Activated naive CD8-positive, alpha-beta T cell treated with anti-CD3 and anti-CD28 coated beads, Interleukin-2, amount 50 U/mL, for 24 hours (primary cell): ENCODE results near the gene IGFBP7.

Source experiments
- ATAC-seq: fragments of 150-1000 bp; cut with Tn5 transposase; one replicate; pipeline ENCODE4 v1.10.0; 2021
- DNase-seq: peaks from one replicate; pipeline ENCODE4 v3.0.0; 2021
- H3K27ac Mint-ChIP-seq: one replicate; pipeline ENCODE4 v1.8.0; 2021; ENCODE audit warnings: mild to moderate bottlenecking, mixed read lengths
- H3K27me3 Mint-ChIP-seq: one replicate; pipeline ENCODE4 v1.8.0; 2021; ENCODE audit warnings: mixed read lengths
- H3K36me3 Mint-ChIP-seq: one replicate; pipeline ENCODE4 v1.8.0; 2021; ENCODE audit warnings: low read depth, mixed read lengths
- H3K4me1 Mint-ChIP-seq: one replicate; pipeline ENCODE4 v1.8.0; 2021; ENCODE audit warnings: mixed read lengths
- H3K4me3 Mint-ChIP-seq: one replicate; pipeline ENCODE4 v1.8.0; 2021; ENCODE audit warnings: mild to moderate bottlenecking, moderate library complexity, mixed read lengths
- H3K9me3 Mint-ChIP-seq: one replicate; pipeline ENCODE4 v1.8.0; 2021; ENCODE audit warnings: mixed read lengths

Gene IGFBP7

DNA sequence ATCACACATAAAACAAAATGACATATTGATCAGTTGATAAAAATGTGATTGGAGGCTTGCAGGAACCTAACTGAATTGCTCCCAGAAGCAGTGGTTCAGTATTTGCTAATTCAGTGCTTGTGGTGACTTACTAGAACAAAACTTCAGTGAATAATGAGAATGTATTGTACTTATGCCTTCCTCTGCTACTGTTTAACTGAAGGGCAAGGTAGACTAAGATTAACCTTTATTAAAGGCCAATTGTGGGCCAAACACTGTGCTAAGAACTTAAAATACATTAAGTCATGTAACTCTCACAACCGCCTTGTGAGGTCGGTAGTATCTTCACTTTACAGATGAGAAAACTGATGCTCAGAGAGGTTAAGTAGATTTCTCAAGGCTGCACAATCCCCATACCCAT, 14.9 kb downstream of the IGFBP7 start:
- Mint-ChIP-seq H3K9me3 (no peaks in the 10 kb centered on the region), H3K36me3 (no peaks in the 10 kb centered on the region), H3K27ac (no peak overlapping the region), H3K27me3 (no peaks in the 10 kb centered on the region), H3K4me3 (no peak overlapping the region), H3K4me1 (no peaks in the 10 kb centered on the region)
- no peak for DNase-seq
- no peak for ATAC-seq

DNA sequence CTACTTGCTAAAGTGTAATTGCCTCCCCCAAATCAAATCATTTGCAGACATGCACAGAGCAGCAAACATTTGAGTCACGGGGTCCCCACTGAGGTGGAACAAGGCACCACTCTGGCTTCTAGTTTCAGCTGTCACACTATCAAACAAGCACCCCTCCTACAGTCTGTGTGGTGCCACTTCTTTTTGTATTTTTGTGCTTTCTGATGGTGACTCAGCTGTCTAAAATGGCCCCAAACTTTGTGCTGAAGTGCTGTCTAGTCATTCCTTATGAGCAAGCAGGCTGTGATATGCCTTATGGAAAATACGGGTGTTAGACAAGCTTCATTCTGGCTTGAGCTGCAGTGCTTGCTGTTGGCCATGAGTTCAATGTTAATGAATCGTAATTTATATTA, 15.4 kb downstream of the IGFBP7 start:
- DNase-seq = no peak
- H3K4me3 Mint-ChIP-seq = no peak overlapping the region

DNA sequence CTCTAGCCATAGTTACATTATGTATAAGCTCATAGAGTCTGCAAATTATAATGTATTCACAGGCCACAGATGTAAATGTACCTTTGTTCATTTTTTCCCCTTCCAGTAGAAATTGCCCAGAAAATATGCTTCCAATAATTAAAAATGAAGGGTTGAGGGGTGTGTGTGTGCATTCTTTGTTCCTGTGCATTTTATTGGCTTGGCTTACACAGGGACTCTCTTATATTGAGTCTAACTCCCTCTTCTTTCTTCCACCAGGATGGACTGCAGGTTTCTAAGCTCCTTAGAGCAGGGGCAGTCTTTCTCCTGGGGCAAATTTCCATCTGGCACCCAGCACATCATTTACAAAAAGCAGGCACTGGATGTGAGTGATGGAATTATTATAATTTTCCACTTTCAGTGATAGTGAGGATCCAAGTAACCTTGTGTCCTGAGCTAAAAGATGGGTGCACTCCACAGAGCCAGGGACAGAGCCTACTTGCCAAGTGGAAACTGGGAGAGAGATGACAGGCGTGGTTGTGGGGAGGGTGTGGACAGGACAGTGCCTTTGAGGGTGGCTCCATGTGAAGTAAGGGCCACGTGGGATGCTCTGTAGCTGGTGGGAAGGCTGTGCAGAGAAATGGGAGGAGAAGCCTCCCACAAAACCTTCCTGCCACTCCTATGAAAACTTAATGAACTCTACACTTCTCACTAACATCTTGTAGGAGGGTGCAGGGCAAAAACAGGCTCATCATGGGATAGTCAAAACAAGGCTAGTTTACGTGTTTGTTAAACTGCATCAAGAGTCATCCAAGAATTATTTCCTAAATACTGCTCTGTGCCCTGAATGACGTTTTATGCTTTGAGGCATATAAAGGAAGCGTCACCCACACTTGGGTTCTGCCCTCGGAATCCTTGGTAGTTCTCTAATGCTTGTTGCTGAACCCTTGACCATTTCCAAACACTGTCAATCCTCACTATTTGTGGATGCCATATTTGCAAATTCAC, 16.0 kb downstream of the IGFBP7 start:
- ATAC-seq (peak; percentile 33), DNase-seq (no peak)
- Mint-ChIP-seq H3K4me3 (no peak overlapping the region), H3K27ac (no peak overlapping the region), H3K4me1 (no peaks in the 10 kb centered on the region), H3K36me3 (no peaks in the 10 kb centered on the region), H3K27me3 (peaks cover 1% of the 10 kb centered on the region), H3K9me3 (no peaks in the 10 kb centered on the region)

More for the DNA sequence above, 15.4 kb downstream of the IGFBP7 start:
- H3K27me3 Mint-ChIP-seq = no peaks in the 10 kb centered on the region
- H3K9me3 Mint-ChIP-seq = no peaks in the 10 kb centered on the region
- no peak for ATAC-seq
- H3K27ac Mint-ChIP-seq = no peak overlapping the region
- H3K36me3 Mint-ChIP-seq = no peaks in the 10 kb centered on the region
- H3K4me1 Mint-ChIP-seq = no peaks in the 10 kb centered on the region

DNA sequence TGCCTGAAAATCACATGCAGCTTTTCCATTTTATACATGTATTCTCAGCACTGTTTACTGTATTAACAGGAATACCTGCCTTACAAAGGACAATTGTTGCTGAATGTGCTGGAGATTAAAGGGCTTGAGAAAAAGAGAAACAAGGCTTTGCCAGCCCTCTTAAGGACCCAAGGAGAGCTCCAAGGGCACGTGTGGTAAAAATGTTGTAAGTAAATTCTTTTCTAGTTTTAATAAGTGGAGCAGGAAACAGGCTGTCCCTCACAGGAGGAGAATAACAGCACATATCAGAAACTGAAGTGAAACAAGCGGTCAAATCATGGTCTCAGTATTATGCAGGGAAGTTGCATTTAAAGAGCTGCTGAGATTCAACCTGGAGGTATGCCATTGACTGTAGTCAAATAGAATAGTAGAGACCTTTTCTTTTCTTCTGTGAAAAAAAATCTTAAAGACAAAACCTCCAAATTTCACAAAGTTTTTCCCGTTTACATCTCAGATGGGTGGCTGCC, 18.5 kb downstream of the IGFBP7 start:
- Mint-ChIP-seq H3K4me3 (no peak overlapping the region), H3K27ac (no peak overlapping the region), H3K36me3 (no peaks in the 10 kb centered on the region), H3K9me3 (no peaks in the 10 kb centered on the region), H3K4me1 (no peaks in the 10 kb centered on the region), H3K27me3 (peaks cover 1% of the 10 kb centered on the region)
- no peak for DNase-seq
- no peak for ATAC-seq

DNA sequence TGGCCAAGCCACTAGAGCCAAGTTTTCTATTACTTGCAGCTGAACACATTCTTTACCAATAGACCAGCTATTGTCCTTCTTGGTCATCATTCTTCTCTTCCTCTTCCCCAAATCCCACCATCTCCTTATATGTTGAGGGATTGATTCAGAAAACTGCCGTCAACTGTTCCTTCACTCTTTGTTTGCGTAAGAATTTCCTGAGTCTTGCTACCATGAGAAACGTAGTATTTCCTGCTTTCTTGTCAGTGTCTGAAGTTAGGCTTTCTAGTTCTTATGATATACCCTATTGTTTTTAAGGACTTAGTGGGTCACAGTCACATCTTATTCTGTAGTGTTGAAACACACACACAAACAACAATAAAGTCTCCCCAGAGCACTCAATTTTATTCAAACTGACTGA, 20.1 kb downstream of the IGFBP7 start:
- no peak overlapping the region for H3K4me3 Mint-ChIP-seq
- H3K36me3 Mint-ChIP-seq = no peaks in the 10 kb centered on the region

DNA sequence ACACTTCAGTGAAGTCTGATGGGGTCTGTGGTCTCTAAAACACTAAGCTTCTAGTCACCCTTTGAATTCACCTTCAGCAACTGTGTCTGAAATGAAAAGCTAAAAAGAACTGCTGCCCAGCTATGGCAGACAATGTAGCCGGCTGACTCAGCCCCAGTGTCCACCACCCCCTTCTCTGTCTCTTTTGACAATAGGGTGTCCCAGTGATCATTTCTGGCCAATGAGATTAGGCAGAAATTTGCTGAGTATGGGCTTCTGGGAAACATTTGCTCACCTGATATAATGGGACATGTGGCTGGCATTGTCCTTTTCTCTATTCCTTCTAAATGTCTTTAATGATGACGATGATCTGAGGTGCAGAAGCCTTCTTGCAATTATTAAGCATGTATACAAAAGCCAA, 20.6 kb downstream of the IGFBP7 start:
- H3K36me3 Mint-ChIP-seq = no peaks in the 10 kb centered on the region
- H3K9me3 Mint-ChIP-seq = no peaks in the 10 kb centered on the region
- no peak overlapping the region for H3K27ac Mint-ChIP-seq
- ATAC-seq (no peak), DNase-seq (no peak)
- H3K27me3 Mint-ChIP-seq = peaks cover 1% of the 10 kb centered on the region
- no peak overlapping the region for H3K4me3 Mint-ChIP-seq
- H3K4me1 Mint-ChIP-seq = no peaks in the 10 kb centered on the region

More for the DNA sequence above, 20.1 kb downstream of the IGFBP7 start:
- H3K9me3 Mint-ChIP-seq = no peaks in the 10 kb centered on the region
- DNase-seq (no peak), ATAC-seq (no peak)
- H3K4me1 Mint-ChIP-seq = no peaks in the 10 kb centered on the region
- peaks cover 1% of the 10 kb centered on the region for H3K27me3 Mint-ChIP-seq
- no peak overlapping the region for H3K27ac Mint-ChIP-seq

DNA sequence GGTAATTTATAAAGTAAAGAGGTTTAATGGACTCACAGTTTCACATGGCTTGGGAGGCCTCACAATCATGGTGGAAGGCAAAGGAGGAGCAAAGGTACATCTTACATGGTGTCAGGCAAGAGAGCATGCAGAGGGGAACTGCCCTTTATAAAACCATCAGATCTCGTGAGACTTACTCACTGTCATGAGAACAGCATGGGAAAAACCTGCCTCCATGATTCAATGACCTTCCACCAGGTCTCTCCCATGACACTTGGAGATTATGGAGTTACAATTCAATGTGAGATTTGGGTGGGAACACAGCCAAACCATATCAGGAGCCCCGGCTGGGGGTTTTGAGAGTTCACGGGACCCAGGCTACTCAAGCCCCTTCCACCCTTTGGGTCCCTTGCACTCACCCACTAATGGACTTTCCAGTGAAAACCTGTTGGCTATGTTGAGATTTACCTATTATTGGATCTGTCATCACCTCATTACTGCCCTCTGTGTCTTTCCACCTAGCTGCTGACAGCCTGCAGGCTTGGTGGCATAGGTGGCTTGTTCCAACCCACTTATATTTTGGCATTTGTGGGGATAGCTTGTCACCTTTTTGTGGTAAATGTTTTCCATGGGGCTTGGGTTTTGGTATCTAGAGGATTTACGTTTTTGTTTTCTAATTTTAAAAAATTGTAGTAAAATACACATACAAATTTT, 24.0 kb downstream of the IGFBP7 start:
- no peaks in the 10 kb centered on the region for H3K4me1 Mint-ChIP-seq
- H3K27ac Mint-ChIP-seq = no peak overlapping the region
- H3K36me3 Mint-ChIP-seq = no peaks in the 10 kb centered on the region
- no peak for DNase-seq
- ATAC-seq = no peak
- H3K4me3 Mint-ChIP-seq = no peak overlapping the region
- H3K27me3 Mint-ChIP-seq = peaks cover 1% of the 10 kb centered on the region
- no peaks in the 10 kb centered on the region for H3K9me3 Mint-ChIP-seq

DNA sequence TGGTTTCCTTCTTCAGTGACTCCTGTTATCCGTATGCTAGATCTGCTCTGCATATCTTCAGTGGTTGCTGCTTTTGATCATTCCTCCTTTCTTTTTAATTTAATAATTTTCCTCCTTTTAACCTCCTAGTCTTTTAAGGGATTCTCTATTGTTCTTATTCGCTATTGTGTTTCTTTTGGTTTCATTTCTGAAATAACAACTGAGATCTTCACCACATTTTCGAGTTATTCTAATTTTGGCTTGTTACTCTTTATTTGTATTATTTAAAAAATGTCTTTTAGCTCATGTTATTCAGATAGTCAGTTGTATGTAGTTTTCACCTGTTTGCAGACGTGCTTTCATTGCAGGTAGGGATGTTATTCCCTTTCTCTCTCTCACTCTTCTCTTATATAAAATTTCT, 24.9 kb downstream of the IGFBP7 start:
- H3K27ac Mint-ChIP-seq = no peak overlapping the region
- ATAC-seq = no peak
- H3K36me3 Mint-ChIP-seq = no peaks in the 10 kb centered on the region

DNA sequence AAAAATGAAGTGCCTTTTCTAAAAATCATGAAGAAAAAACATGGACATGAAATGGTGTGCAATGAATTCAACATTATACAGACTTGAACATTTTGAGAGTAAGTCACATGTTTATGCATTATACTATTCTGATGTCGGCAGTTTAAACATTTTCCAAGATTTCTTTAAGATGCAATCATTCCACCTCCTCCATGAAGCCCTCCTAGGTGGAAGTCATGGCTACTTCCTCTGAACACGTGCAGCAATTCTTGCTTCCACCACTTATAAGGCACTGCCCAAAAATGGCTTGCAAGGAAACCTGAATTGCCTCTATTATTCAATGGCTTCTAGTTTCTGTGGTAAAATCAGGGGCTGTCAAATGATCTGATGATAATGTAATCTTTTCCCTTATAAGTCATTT, 25.8 kb downstream of the IGFBP7 start:
- H3K27ac Mint-ChIP-seq = no peak overlapping the region
- no peaks in the 10 kb centered on the region for H3K36me3 Mint-ChIP-seq
- no peak for ATAC-seq
- no peaks in the 10 kb centered on the region for H3K9me3 Mint-ChIP-seq
- no peaks in the 10 kb centered on the region for H3K4me1 Mint-ChIP-seq
- no peak overlapping the region for H3K4me3 Mint-ChIP-seq
- no peak for DNase-seq
- peaks cover 4% of the 10 kb centered on the region for H3K27me3 Mint-ChIP-seq

More for the DNA sequence above, 24.9 kb downstream of the IGFBP7 start:
- peaks cover 5% of the 10 kb centered on the region for H3K27me3 Mint-ChIP-seq
- no peaks in the 10 kb centered on the region for H3K9me3 Mint-ChIP-seq
- DNase-seq = no peak
- H3K4me3 Mint-ChIP-seq = no peak overlapping the region
- no peaks in the 10 kb centered on the region for H3K4me1 Mint-ChIP-seq

DNA sequence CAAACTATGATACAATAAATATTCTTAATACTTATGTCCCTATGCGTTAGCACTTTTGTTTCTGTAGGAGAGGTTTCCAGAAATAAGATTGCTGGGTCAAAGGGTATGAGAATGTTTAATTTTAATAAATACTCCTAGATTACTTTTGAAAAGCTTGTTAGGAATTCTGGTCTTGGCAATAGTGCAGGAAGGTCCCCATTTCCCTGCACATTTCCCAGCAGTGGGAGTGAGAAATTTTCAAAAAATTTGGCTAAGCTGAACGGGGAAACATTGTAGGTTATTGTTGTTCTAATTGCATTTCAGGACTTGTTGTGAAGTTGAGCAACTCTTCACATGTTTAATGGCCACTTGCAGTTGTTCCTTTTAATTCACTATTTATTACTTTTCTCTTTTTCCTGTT, 27.1 kb downstream of the IGFBP7 start:
- DNase-seq (no peak), ATAC-seq (no peak)
- H3K4me1 Mint-ChIP-seq = no peaks in the 10 kb centered on the region
- H3K36me3 Mint-ChIP-seq = no peaks in the 10 kb centered on the region
- no peak overlapping the region for H3K4me3 Mint-ChIP-seq
- H3K9me3 Mint-ChIP-seq = no peaks in the 10 kb centered on the region
- H3K27ac Mint-ChIP-seq = no peak overlapping the region
- peaks cover 4% of the 10 kb centered on the region for H3K27me3 Mint-ChIP-seq

DNA sequence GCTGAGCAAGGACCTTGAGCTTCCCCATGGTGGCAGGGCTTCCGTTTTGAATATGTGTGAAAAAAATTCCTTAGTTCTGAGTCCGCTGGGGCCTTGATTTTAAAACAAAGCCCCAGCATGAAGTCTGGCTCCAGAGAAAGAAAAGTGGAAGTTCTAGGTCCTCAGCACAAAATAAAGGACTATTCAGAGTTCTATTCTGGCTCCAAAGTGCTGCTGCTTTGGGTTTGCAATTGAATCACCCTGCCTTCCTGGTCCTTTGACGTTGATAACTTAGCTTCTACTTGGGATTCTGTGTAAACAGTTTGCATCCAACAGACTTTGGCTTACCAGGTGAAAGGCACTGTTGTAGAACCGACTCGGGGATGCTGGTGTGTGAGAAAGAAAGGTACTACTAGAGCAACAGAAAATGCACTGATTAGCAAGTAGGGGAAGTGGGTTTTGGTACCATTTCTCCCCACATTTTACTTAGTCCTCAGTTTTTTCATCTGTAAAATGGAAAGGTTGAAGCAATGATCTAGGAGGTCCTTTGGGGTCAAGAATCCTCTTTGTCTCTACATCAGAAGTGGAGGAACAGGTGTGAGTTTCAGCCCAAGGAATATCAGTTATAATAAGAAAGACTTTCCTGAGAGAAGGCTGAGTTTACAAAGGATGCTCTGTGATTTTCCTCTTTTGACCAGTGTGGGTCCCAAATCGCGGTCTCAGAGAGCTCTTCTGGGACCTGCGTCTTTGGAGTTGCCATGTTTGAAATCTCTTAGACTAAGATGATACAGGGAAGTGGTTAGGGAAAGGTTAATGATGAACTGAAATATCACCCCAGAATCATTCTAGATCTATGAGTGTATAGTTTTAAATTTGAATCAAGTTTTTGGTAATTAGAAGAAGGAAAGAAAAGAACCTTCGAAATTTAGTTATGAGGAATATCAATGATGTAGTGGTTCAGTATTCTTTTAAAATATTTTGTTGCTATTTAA, 28.2 kb downstream of the IGFBP7 start:
- no peaks in the 10 kb centered on the region for H3K9me3 Mint-ChIP-seq

DNA sequence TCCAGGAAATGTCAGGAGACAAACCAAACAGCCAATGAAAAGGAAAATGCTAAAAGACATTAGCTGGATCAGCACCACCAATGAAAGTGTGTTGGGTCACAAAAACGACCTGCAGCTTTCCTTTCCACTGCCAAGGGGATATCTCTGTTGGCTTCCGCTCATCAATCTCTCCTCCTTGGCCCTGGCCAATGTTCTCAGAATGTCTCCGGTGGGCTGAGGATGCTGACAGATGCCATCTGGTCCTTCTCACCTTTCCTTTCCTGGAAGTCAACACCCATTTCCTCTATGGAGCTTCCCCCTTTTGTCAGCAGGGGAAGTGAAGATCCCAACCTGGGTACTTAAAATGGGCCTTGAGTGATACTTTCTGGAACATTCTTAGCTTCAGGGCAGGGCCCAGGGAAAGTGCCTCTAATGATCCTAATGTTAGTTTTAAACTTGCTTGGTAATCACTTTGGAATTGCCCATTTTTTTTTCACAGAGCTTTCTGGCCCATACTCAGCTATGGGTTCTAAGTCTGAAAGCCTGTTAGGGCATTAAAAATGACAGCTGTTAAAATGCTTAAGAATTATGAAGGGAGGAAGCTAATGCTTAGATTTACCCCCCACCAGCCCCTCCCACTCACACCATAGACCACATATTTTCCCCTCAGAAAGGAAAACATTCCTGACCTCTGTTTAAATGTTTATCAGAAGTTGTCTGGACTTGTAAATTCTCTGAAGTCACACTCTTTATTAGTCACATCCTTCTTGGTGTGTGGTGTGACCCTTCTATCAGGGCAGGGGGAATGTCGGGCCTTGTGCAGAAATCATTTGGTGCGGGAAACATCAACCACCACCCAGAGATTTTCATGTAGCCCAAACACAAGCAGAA, 29.2 kb downstream of the IGFBP7 start:
- Mint-ChIP-seq H3K27me3 (peaks cover 6% of the 10 kb centered on the region), H3K36me3 (no peaks in the 10 kb centered on the region), H3K27ac (no peak overlapping the region), H3K9me3 (no peaks in the 10 kb centered on the region), H3K4me1 (no peaks in the 10 kb centered on the region), H3K4me3 (no peak overlapping the region)
- no peak for ATAC-seq
- no peak for DNase-seq

More for the DNA sequence above, 28.2 kb downstream of the IGFBP7 start:
- Mint-ChIP-seq H3K36me3 (no peaks in the 10 kb centered on the region), H3K4me1 (no peaks in the 10 kb centered on the region), H3K4me3 (no peak overlapping the region), H3K27ac (no peak overlapping the region), H3K27me3 (peaks cover 6% of the 10 kb centered on the region)
- DNase-seq (no peak), ATAC-seq (no peak)

DNA sequence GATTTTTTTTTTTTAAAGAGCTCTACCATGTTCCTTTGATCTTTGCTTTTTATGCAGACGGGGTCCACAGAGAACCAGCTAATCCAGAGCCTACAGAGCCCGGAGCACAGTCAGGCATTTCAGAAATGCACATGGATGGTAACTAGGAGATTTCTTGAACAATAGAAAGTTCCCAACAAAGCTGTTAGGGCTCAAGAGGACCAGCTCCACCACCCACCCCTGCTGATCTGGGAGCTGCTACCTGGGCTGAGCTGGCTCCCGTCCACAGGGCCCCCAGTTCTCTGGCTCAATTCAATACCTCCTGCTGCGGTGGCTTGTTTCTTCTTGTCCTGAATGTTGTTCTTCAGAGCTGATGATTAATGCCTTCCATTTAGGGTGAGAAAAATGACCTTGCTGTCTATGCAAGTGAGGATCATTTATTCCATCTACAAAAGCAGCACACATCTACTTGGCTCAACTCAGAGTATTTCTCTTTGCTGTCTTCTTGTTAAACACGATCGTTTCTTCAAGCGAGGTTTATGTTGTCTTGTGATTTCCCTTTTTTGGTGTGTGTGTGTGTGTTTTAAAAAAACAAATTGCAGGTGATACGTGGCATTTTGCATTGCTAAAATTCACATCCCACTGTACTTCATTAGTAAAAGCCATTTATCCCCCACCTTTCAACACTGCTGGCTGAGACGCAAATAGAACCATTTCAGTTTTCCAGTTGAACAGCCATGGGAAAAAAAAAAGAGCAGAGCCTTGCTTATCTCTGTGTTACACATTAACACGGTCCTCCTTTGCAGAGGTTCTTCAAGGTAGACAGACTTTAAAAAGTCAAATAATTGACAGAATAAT, 31.3 kb downstream of the IGFBP7 start:
- H3K27ac Mint-ChIP-seq = no peak overlapping the region
- H3K4me3 Mint-ChIP-seq = no peak overlapping the region

More for the DNA sequence above, 31.3 kb downstream of the IGFBP7 start:
- DNase-seq = no peak
- H3K9me3 Mint-ChIP-seq = no peaks in the 10 kb centered on the region
- H3K36me3 Mint-ChIP-seq = no peaks in the 10 kb centered on the region
- peaks cover 6% of the 10 kb centered on the region for H3K27me3 Mint-ChIP-seq
- H3K4me1 Mint-ChIP-seq = no peaks in the 10 kb centered on the region
- ATAC-seq = no peak
